GM21723 (cell line): ENCODE measurements around the gene PCP4.

ENCODE experiments used
- ATAC-seq: cut with Tn5 transposase; IDR thresholded peaks from one replicate; pipeline ENCODE4 v1.9.1; 2021; ENCODE audit warnings: mild to moderate bottlenecking, moderate library complexity; ENCODE audit not compliant: unreplicated experiment

The PCP4 gene

DNA sequence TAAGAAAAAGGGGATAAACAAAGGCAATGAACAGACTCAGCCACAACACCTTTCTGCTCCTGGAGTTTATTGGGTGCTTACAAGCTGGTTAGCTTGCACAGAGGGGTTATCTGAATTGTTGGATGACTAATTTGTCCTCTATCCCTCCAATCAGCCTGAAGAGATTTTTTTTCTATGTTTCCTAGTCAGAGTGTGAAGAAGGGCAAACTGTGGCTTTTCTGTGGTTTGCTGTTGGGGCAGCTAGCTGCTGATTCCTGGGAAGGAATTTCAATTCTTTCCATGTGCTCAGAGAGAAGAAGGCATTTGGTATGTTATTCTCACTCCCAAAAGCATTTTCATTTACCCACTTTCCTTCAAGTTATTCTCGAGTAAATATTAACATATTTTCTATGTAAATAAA lies 48.6 kb downstream of the PCP4 start:
- ATAC-seq, result no peak

GRCh38 chr21:39918558-39918957 lies 51.3 kb downstream of the PCP4 start:
- ATAC-seq, result no peak

DNA sequence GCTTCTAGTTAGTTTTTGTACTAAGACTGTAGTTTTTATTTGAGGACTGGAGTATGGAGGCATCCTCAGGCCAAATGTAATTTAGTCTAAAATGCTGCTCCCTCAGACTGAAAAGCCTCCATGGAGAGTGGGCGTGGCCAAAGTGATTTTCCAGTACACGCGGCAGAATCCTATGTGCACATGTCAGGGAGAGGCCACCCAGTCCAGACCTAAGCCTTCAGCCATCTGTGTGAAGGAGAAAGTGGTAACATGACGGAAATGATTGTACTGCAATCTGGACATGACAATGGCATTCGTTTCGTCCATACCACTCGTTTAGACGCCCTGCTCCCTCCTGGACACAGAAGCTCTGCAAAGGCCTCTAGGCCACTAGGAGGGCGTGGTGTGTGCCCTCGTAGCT lies 56.2 kb downstream of the PCP4 start:
- no peak for ATAC-seq

DNA sequence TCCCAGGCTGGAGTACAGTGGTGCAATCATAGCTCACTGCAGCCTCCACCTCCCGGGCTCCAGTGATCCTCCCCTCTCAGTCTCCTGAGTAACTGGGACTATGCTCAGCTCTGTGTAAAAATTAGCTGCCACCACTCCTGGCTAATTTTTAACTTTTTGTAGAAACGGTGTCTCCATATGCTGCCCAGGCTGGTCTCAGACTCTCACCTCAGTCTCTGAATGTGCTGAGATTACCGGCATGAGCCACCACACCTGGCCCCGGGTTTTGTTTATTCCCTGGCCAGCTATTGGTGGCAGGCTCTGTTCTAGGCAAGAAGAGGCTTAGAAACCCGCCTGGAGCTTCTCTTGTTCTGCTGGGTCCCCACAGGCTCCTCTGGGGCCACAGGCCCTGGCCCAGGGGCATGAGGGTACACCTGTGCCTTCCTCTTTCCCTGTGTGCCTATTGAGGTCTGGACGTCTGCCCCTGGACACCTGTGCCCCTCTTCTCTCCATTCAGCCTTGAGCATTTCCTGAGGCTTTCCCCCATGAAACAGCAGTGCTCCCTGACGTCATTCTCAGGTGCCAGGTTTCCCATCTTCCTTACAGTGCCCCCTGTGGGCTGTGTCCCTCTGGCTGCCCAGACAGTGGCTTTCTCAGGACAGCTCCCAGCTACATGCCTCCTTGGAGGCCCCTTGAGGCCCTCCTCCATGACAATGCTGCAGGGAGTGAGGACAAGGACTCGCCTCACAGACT lies 57.5 kb downstream of the PCP4 start:
- no peak for ATAC-seq

GRCh38 chr21:39927304-39927886 lies 60.2 kb downstream of the PCP4 start:
- ATAC-seq, result no peak

- no peak for ATAC-seq
These were observed 65.1 kb downstream of the PCP4 start for GRCh38 chr21:39932335-39932734.

- no peak for ATAC-seq
These were observed 67.7 kb downstream of the PCP4 start for GRCh38 chr21:39934895-39935294.

GRCh38 chr21:39935716-39936115 lies 68.5 kb downstream of the PCP4 start:
- no peak for ATAC-seq

DNA sequence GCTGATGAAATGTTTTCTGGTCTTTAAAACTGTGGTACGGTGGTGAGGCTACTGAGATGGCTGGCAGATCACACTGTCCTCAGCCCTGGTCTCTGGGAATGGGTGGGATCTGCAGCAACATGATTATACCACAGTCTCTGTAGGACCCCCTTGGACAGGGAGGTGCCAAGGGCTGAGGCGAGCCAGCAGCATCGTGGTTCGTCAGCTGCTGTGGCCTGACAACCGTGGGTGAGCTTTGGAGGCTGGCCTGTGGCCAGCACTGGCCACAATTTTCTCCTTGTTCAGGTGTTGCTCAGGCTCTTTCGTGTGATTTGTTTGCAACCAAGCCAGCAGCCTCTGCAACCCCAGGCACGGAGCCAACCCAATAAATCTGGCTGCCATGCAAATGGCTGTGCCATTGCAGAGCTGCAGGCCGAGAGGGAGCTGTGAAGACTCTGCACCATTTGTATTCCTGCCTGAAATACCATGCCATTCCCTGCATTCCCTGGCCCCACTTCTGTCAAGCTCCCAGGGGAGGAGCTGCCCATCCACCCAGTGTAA lies 70.9 kb downstream of the PCP4 start:
- ATAC-seq, result no peak

- no peak for ATAC-seq
These were observed 79.0 kb downstream of the PCP4 start for GRCh38 chr21:39946199-39946598.

GRCh38 chr21:39947031-39947430 lies 79.8 kb downstream of the PCP4 start:
- ATAC-seq, result no peak

DNA sequence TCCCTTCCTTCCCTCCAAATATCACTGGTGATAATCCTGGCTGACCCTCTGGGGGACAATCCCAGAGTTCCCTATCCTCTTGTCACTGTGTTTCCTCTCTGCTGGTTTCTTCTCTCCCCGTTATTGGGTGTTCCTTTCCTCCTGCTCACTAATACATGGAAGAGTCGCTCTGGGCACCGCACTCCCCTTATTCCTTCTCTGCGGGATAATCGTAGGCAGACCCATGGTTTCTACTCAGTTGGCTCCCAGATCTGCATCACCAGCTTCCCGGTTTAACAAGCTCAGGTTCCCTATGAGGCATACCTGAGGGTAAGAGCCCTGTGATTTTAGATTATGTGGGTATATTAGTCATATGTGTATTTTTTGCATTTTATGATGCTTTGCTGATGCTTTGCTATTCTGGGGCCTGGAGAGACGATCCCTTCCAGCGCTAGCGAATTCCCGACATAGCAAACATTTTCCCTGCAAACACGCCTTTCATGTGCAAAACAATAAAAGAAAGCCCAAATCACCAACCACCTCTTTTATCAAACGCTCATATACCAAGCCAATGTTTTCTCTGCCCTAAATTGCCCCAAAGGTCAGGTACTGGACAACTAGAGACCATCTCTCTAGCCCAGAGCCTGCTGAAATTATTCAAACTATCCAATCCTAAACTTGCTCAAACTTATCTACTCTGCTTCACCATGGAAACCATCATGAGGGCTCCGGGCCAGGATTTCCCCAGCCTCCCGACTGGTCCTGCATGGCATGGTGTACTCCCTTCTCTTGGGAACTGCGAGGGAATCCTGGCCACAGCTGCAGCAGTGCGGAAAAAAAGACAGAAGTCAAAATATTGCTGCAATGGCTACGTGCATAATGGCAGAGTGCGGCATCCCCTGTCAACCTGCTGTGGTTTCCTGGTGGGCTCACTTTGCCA lies 84.2 kb downstream of the PCP4 start:
- no peak for ATAC-seq

GRCh38 chr21:39952265-39952664 lies 85.0 kb downstream of the PCP4 start:
- no peak for ATAC-seq

DNA sequence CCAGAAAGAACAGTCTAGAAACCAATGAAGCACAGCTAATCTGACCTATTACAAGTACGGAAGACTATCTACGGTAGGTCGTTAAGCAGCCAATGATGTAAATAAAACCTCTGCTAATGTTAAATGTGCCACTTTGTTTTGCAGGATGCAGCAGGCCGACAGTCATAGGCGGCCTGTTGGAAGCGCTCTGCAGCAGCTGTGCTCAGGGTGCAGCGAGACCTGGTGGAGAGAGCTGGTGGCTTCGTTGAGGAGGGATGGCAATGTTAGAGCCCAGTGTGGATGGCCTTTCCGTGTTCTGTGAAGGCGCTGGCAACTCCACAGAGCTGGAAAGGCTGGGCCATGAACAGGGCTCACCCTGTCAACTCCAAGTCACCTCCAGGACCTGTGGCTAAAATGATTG lies 87.3 kb downstream of the PCP4 start:
- no peak for ATAC-seq

DNA sequence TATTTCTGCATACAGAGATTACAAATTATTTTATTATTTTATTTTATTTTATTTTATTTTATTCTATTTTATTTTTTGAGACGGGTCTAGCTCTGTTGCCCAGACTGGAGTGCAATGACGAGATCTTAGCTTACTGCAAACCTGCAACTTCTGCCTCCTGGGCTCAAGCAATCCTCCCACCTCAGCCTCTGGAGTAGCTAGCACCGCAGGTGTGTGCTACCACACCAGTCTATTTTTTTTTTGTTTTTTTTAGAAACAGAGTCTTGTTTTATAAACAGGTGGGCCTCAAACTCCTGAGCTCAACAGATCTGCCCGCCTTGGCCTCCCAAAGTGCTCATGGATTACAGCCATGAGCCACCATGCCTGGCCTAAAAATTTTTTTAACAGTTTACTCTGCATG lies 88.1 kb downstream of the PCP4 start:
- no peak for ATAC-seq

- no peak for ATAC-seq
These were observed 89.3 kb downstream of the PCP4 start for GRCh38 chr21:39956586-39956985.

- no peak for ATAC-seq
These were observed 91.5 kb downstream of the PCP4 start for GRCh38 chr21:39958731-39959130.

DNA sequence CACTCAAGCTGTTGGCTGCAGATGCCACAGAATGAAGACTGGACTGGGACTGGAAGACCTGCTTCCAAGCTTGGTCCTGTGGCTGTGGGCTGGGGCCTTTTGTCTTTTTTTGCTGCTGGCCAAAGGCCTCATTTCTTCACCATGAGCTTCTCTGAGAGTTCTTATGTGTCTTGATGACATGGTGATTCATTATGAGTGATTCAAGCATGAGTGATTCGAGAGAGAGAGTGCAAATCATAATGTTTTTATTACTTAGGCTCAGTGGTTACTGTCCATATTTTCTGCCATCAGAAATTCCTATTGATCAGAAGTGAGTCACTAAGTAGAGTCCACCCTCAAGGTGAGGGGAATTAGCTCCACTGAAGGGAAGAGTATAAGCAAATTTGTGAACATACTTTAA lies 94.0 kb downstream of the PCP4 start:
- no peak for ATAC-seq

GRCh38 chr21:39965026-39965425 lies 97.8 kb downstream of the PCP4 start:
- no peak for ATAC-seq

DNA sequence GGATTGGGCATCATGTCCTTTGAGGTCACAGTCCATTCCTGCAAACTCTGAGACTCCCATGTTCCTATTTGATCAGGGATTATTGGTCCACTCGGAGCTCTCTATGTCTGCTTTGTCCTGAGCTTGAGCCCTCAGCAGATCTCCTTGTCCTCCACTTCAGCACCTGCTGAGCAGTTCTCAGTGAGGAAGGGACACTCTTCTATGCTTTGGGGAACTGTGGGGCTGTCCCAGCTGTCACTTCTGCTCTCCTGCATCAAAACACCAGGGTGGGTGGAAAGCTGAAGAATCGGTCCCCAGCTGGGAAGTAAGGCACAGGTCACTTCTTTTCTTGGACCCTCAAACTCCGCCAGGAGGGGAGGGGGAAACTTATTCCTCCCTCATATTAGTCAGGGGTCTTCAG lies 99.5 kb downstream of the PCP4 start:
- ATAC-seq, result no peak

DNA sequence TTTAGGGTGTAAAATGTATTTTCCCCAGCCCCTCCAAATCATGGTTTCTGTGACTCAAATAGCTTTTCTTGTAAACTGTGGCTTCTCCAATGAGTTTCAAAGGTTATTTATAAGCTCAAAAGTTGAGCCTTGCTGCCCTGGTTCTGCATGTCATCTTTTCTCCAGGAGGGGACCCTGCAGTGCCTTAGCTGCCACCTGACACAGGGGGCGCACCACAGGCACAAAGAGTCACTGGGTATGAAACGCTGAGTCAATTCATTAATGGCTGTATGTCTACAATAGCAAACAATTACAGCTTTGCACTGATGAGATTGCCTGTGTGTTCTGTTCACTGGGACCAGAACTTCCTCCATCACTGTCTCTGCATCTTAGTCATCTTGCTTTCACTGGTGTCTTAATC lies 100.8 kb downstream of the PCP4 start:
- no peak for ATAC-seq
